ENCODE results near the gene PDE6D. TPM values are rescaled to one million over a fixed set of nuclear protein-coding genes. Genes with fewer than 3 reads are reported as not detected.
A peak's percentile ranks its signal among the peaks of the same experiment; 100 is the strongest.

PDE6D gene
- total RNA-seq, 1 experiment from 2014 or later = 30.6 TPM

GRCh38 chr2:231707927-231708772 lies 72.9 kb downstream of the PDE6D start, which contains the start of gene PTMA:
TSS of gene PTMA (plus strand) at chr2:231708525. CDS start at chr2:231708707, 182 bp downstream.
- TF ChIP-seq, protein P1, sequence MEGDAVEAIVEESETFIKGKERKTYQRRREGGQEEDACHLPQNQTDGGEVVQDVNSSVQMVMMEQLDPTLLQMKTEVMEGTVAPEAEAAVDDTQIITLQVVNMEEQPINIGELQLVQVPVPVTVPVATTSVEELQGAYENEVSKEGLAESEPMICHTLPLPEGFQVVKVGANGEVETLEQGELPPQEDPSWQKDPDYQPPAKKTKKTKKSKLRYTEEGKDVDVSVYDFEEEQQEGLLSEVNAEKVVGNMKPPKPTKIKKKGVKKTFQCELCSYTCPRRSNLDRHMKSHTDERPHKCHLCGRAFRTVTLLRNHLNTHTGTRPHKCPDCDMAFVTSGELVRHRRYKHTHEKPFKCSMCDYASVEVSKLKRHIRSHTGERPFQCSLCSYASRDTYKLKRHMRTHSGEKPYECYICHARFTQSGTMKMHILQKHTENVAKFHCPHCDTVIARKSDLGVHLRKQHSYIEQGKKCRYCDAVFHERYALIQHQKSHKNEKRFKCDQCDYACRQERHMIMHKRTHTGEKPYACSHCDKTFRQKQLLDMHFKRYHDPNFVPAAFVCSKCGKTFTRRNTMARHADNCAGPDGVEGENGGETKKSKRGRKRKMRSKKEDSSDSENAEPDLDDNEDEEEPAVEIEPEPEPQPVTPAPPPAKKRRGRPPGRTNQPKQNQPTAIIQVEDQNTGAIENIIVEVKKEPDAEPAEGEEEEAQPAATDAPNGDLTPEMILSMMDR (IDR thresholded peaks at IDR 0.05; ENCODE audit: unreplicated experiment) = no peak
- no TSS peak for BruUV-seq (replicated peaks)
- Mint-ChIP-seq H3K9me3 (ENCODE audit: low read depth, unreplicated experiment) (no peaks in the 10 kb centered on the region), H3K4me1 (ENCODE audit: low read depth, unreplicated experiment) (peaks cover 18% of the 10 kb centered on the region), H3K4me3 (ENCODE audit: low read depth, unreplicated experiment) (peak within 1 kb of the TSS; percentile 70), H3K27ac (ENCODE audit: unreplicated experiment) (peak within 1 kb of the TSS; percentile 100), H3K36me3 (ENCODE audit: insufficient read depth, unreplicated experiment) (peaks cover 74% of the 10 kb centered on the region), H3K27me3 (ENCODE audit: unreplicated experiment) (no peaks in the 10 kb centered on the region)
- DNase-seq = peak; percentile 99
- CTCF ChIA-PET = interaction anchor here (0.6 to 1.7 kb wide), 4 partner anchors 33 to 86 kb away, joined by 3 to 4 read pairs (median 3); no protein-coding TSS in a partner anchor
- intact Hi-C loops (cut with micrococcal nuclease; ENCODE audit: unreplicated experiment) = no loop called here

DNA sequence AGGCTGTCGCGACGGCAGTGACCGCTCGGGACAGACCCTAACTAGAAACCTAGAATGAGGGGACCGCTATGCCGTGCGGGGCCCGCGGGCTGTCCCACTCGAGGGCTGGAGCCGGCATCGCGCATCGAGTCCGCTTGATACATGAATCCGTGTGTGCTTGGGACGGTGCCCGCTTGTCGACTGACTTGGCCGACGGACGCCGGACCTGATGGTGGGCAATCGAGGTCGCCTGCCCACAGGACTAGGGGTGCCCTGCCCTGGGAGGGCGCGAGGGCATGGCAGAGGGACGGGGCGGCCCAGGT lies 73.5 kb downstream of the PDE6D start:
- no peaks in the 10 kb centered on the region for H3K9me3 Mint-ChIP-seq (ENCODE audit: low read depth, unreplicated experiment)

GRCh38 chr2:231706731-231707624 lies 74.1 kb downstream of the PDE6D start:
- Mint-ChIP-seq H3K4me3 (ENCODE audit: low read depth, unreplicated experiment) (peak overlapping the region; percentile 70), H3K9me3 (ENCODE audit: low read depth, unreplicated experiment) (no peaks in the 10 kb centered on the region), H3K27me3 (ENCODE audit: unreplicated experiment) (no peaks in the 10 kb centered on the region), H3K36me3 (ENCODE audit: insufficient read depth, unreplicated experiment) (peaks cover 64% of the 10 kb centered on the region), H3K4me1 (ENCODE audit: low read depth, unreplicated experiment) (peaks cover 10% of the 10 kb centered on the region), H3K27ac (ENCODE audit: unreplicated experiment) (peak overlapping the region; percentile 100)
- CTCF ChIA-PET = no interaction called here
- no TSS peak for BruUV-seq (replicated peaks)
- TF ChIP-seq, protein P1 (IDR thresholded peaks at IDR 0.05; ENCODE audit: unreplicated experiment) = peak; percentile 85
- peak; percentile 98 for DNase-seq
- intact Hi-C loops (cut with micrococcal nuclease; ENCODE audit: unreplicated experiment) = no loop called here

More for the DNA sequence above, 73.5 kb downstream of the PDE6D start:
- CTCF ChIA-PET = interaction anchor here (1.7 kb wide), 1 partner anchor 65 kb away, joined by 4 read pairs; no protein-coding TSS in a partner anchor
- Mint-ChIP-seq H3K4me1 (ENCODE audit: low read depth, unreplicated experiment) (peaks cover 16% of the 10 kb centered on the region), H3K4me3 (ENCODE audit: low read depth, unreplicated experiment) (peak overlapping the region; percentile 70), H3K36me3 (ENCODE audit: insufficient read depth, unreplicated experiment) (peaks cover 70% of the 10 kb centered on the region), H3K27ac (ENCODE audit: unreplicated experiment) (peak overlapping the region; percentile 100), H3K27me3 (ENCODE audit: unreplicated experiment) (no peaks in the 10 kb centered on the region)
- TF ChIP-seq, protein P1 (IDR thresholded peaks at IDR 0.05; ENCODE audit: unreplicated experiment) = no peak
- intact Hi-C loops (cut with micrococcal nuclease; ENCODE audit: unreplicated experiment) = no loop called here
- no peak for DNase-seq
- no TSS peak for BruUV-seq (replicated peaks)

DNA sequence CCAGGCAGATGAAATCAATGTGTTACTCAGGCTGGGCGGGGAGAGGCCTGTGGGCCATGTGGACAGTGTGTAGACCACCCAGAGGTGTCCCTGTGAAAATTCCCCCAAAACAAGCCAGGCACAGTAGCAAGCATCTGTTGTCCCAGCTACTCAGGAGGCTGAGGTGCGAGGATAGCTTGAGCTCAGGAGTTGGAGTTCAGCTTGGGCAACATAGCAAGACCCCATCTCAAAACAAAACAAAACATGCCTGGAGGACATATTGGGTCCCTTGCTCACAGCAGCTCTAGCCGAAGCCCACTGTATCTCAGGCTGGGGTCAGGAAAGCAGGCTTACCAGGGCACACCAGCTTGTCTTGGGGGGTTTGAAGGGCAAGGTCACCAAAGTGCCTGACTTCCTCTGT lies 77.1 kb downstream of the PDE6D start:
- intact Hi-C loops (cut with micrococcal nuclease; ENCODE audit: unreplicated experiment) = no loop called here

More for the DNA sequence above, 77.1 kb downstream of the PDE6D start:
- DNase-seq = no peak
- TF ChIP-seq, protein P1 (IDR thresholded peaks at IDR 0.05; ENCODE audit: unreplicated experiment) = no peak
- H3K36me3 Mint-ChIP-seq (ENCODE audit: insufficient read depth, unreplicated experiment) = peaks cover 41% of the 10 kb centered on the region
- no peak overlapping the region for H3K4me3 Mint-ChIP-seq (ENCODE audit: low read depth, unreplicated experiment)
- no peak overlapping the region for H3K27ac Mint-ChIP-seq (ENCODE audit: unreplicated experiment)
- no TSS peak for BruUV-seq (replicated peaks)
- CTCF ChIA-PET = interaction anchor here (1.7 kb wide), 1 partner anchor 17 kb away, joined by 3 read pairs; no protein-coding TSS in a partner anchor
- H3K4me1 Mint-ChIP-seq (ENCODE audit: low read depth, unreplicated experiment) = no peaks in the 10 kb centered on the region
- no peaks in the 10 kb centered on the region for H3K27me3 Mint-ChIP-seq (ENCODE audit: unreplicated experiment)
- no peaks in the 10 kb centered on the region for H3K9me3 Mint-ChIP-seq (ENCODE audit: low read depth, unreplicated experiment)

Measured in Calu3 (cell line).